Ramos (cell line): ENCODE results near the gene CMPK2.

Source experiments
- in situ Hi-C: fragments of 300-500 bp; cut with MboI; formaldehyde crosslinking; loops from one replicate; pipeline ENCODE4 v1.14.3; 2022; ENCODE audit warnings: low sequenced_read_pairs; ENCODE audit not compliant: unreplicated experiment

CMPK2 gene

DNA sequence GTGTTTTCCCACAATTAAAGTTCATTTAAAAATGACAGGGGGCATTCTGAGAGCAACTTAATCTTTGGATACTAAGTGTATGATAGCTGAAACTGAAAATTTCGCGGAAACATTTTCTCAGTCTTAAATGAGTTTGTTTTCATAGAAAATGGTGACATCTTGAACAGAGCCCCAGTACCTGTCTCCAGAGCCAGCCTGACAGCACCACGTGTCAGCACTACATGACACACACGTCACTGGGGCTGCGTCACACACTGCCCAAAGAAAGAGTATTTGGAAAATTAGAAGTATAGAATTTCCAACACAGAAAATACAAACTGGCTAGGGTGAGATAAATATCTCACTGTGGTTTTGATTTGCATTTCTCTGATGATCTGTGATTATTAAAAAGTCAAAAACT, 50.8 kb downstream of the CMPK2 start:
- in situ Hi-C loops: no loop called here

DNA sequence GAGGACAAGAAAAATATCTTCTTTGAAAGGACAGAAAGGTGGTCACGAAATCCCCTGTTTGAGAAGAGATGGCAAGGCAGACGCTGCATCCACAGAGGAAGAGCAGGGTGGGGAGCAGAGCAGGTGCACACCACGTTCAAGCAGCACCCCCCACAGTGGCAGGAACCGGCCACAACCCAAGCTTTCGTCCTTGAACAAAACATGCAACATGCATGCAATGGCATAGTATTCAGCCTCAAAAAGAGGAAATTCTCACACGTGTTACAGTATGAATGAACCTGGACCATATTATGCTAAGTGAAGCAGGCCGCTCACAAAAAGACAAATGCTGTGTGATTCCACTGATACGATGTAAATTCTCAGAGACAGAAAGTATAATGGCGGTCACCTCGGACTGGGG, 51.4 kb downstream of the CMPK2 start:
- in situ Hi-C loops: no loop called here

DNA sequence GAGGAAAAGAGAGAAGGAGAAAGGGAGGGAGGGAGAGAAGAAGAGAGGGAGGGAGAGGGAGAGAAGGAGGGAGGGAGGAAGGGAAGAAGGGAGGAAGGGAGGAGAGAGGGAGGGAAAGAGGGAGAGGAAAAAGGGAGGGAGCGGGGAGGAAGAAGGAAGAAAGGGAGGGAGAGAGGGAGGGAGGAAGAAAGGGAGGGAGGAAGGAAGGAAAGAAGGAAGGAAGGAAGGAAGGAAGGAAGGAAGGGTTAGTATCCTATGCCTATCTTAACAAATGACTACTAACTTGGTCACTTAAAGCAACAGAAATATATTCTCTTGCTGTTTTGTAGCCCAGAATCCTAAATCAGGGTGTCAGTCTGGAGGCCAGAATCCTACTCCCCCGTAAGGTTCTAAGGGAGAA, 52.1 kb downstream of the CMPK2 start:
- in situ Hi-C loops: no loop called here

DNA sequence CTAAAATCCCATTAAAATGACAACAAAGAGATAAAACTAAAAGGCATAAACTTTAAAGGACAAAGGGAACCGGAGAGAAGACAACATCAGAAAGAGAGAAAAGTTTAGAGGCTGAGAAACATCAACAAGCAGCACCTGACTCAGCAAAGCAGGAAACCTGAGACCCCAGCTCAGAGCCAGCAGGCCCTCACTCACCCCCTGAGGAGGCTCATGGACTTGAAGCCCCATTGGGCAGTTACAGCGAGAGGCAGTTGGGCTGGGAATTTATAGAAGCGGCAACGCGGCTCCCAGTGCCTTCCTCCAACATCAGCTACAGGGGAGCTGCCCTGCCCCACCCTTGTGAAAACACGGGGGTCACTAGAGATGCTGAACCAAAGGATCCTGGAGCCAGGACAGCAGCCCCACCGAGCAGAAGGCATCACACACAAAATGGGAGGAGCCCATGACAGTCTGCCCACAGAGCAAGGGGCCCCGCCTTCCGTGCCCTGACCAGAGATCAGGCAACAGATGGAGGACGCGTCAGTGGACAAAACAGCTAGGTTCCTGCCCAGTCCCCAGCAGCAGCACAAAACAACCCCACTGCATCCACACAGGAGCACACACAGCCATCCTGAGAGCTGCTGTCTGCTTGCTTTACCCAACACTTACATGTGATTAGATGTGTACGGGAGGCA, 52.7 kb downstream of the CMPK2 start:
- in situ Hi-C loops: no loop called here

DNA sequence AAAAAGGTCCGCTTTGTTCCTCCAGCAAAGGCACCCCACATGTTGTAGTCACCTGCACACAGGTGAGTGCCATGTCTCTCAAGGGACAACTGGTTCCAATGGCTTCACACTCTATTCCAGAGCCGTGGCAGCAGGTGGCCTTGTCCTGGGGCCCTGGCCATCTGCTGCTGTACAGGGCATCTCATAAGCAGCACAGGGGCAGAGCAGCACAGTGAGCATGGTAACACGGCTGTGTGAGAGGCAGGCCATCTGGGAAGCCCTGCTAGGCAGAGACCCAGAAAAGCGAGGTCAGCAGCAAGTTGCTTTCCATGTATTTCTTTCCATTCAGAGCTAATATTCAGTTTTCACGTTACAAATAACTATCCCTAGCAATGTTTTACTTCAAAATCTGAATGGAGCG, 54.7 kb downstream of the CMPK2 start:
- in situ Hi-C loops: no loop called here

DNA sequence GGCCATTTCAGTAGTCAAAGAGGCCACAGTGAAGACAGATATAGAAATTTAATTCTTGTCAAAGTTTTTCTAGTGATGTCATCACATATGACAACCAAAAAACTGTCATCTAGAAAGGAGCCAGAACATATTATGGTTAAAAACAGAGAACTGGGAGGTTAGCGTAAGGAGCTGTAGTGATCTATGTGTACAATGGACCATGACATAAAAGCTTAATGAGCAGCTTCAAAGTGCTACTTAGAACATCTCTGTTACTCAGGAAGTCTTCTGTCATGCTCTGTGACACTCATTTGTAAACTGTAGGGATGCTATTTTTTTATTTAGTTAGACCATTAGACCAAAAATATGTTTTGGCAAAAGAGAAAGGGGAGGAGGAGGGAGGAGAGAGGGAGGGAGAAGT, 57.3 kb downstream of the CMPK2 start:
- in situ Hi-C loops: no loop called here

DNA sequence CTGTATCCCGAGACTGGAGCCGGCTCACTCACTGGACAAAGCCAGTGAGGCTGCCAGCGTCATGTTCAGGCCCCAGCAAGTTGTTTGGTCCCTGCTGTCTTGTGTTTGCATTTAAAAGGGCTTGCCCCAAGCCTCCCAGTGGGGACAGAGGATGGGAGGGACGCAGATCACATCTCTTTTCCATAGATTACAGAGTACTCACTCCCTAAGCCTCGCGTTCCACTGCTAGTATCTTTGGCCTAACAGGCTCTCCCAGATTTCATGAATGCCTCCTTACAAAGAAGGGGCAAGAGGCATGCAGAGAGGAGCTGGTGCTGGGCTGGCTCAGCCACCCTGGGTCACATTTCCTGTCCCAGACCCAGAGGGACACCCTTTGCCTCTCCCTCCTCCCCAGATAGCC, 59.1 kb downstream of the CMPK2 start:
- in situ Hi-C loops: no loop called here

DNA sequence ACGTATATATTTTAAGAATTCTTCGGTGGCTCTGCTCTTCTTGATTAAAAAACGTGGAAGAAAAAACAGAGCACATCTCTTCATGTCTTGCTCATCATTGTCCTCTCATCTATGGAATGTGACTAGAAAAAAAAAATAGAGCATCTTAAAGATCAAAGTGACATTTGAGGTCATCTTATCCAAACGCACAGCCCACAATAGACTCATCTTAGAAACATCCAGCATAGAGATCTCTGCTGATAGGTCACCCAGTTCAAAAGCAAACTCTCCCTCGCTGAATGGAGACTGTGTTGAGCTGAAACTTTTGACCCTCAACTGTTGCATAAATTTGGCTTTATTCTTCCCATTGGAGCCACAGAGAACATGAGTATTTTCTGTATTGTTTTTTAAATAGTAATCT, 65.2 kb downstream of the CMPK2 start:
- in situ Hi-C loops: no loop called here
